Measurements from ENCODE around the gene PECR. TPM values are rescaled to one million over a fixed set of nuclear protein-coding genes. Genes with fewer than 3 reads are reported as not detected.
A peak's percentile ranks its signal among the peaks of the same experiment; 100 is the strongest.

PECR gene
- total RNA-seq, 1 donor from 2014 or later: 21.2 TPM

GRCh38 chr2:216118474-216118873 lies 36.9 kb upstream of the PECR start:
- H3K4me1 ChIP-seq: peaks cover 66% of the 10 kb centered on the region
- peaks cover 45% of the 10 kb centered on the region for H3K36me3 Mint-ChIP-seq
- peaks cover 60% of the 10 kb centered on the region for H3K4me1 Mint-ChIP-seq
- peaks cover 90% of the 10 kb centered on the region for H3K79me2 ChIP-seq (ENCODE audit: low read depth)
- TF ChIP-seq EZH2phosphoT487 (IDR thresholded peaks at IDR 0.05) (no peak), EZH2 (IDR thresholded peaks at IDR 0.05) (no peak), CTCF (IDR thresholded peaks at IDR 0.05) (no peak)
- peaks cover 38% of the 10 kb centered on the region for H3K36me3 ChIP-seq
- DNase-seq (ENCODE audit: low spot score): no peak
- no peak overlapping the region for H2AFZ ChIP-seq (replicated peaks)
- H3K27ac Mint-ChIP-seq: peak overlapping the region; percentile 43
- H3K9me3 Mint-ChIP-seq: no peaks in the 10 kb centered on the region
- H3K27me3 Mint-ChIP-seq (ENCODE audit: insufficient read depth, low read depth): peaks cover 5% of the 10 kb centered on the region
- peak overlapping the region; percentile 74 for H3K4me2 ChIP-seq
- H3K27me3 ChIP-seq: no peaks in the 10 kb centered on the region
- peak overlapping the region; percentile 92 for H3K27ac ChIP-seq
- H3F3A ChIP-seq (ENCODE audit: low read depth): peaks cover 64% of the 10 kb centered on the region
- H3K9me3 ChIP-seq (ENCODE audit: low read depth): no peaks in the 10 kb centered on the region
- no peak overlapping the region for H3K9ac ChIP-seq
- no peak overlapping the region for H3K4me3 Mint-ChIP-seq
- H3K4me3 ChIP-seq: peak overlapping the region; percentile 33
- peaks cover 26% of the 10 kb centered on the region for H4K20me1 ChIP-seq (ENCODE audit: low read depth)

GRCh38 chr2:216117561-216118340 lies 36.1 kb upstream of the PECR start:
- peak overlapping the region; percentile 92 for H3K27ac ChIP-seq
- H3K27ac Mint-ChIP-seq: peak overlapping the region; percentile 34
- no peak overlapping the region for H2AFZ ChIP-seq (replicated peaks)
- H3K4me3 Mint-ChIP-seq: no peak overlapping the region
- peaks cover 34% of the 10 kb centered on the region for H4K20me1 ChIP-seq (ENCODE audit: low read depth)
- peaks cover 67% of the 10 kb centered on the region for H3K4me1 Mint-ChIP-seq
- no peaks in the 10 kb centered on the region for H3K9me3 ChIP-seq (ENCODE audit: low read depth)
- peaks cover 67% of the 10 kb centered on the region for H3K4me1 ChIP-seq
- H3K9ac ChIP-seq: no peak overlapping the region
- H3K36me3 ChIP-seq: peaks cover 32% of the 10 kb centered on the region
- H3K27me3 Mint-ChIP-seq (ENCODE audit: insufficient read depth, low read depth): peaks cover 5% of the 10 kb centered on the region
- peaks cover 71% of the 10 kb centered on the region for H3F3A ChIP-seq (ENCODE audit: low read depth)
- peaks cover 49% of the 10 kb centered on the region for H3K36me3 Mint-ChIP-seq
- H3K4me2 ChIP-seq: peak overlapping the region; percentile 74
- H3K4me3 ChIP-seq: peak overlapping the region; percentile 8
- no peaks in the 10 kb centered on the region for H3K9me3 Mint-ChIP-seq
- no peaks in the 10 kb centered on the region for H3K27me3 ChIP-seq
- H3K79me2 ChIP-seq (ENCODE audit: low read depth): peaks cover 90% of the 10 kb centered on the region
- DNase-seq (ENCODE audit: low spot score): no peak
- TF ChIP-seq CTCF (IDR thresholded peaks at IDR 0.05) (no peak), EZH2phosphoT487 (IDR thresholded peaks at IDR 0.05) (no peak), EZH2 (IDR thresholded peaks at IDR 0.05) (no peak)

GRCh38 chr2:216116418-216116817 lies 34.8 kb upstream of the PECR start:
- Mint-ChIP-seq H3K27ac (peak overlapping the region; percentile 64), H3K4me1 (peaks cover 75% of the 10 kb centered on the region), H3K4me3 (peak overlapping the region; percentile 31), H3K36me3 (peaks cover 43% of the 10 kb centered on the region), H3K27me3 (ENCODE audit: insufficient read depth, low read depth) (peaks cover 5% of the 10 kb centered on the region), H3K9me3 (no peaks in the 10 kb centered on the region)
- Histone ChIP-seq H3K79me2 (ENCODE audit: low read depth) (peaks cover 90% of the 10 kb centered on the region), H3K4me1 (peaks cover 80% of the 10 kb centered on the region), H3K27ac (peak overlapping the region; percentile 92), H3K27me3 (no peaks in the 10 kb centered on the region), H3K9me3 (ENCODE audit: low read depth) (no peaks in the 10 kb centered on the region), H3K36me3 (peaks cover 31% of the 10 kb centered on the region), H3K4me3 (peak overlapping the region; percentile 37), H3K4me2 (peak overlapping the region; percentile 70), H3F3A (ENCODE audit: low read depth) (peaks cover 78% of the 10 kb centered on the region), H2AFZ (replicated peaks) (no peak overlapping the region), H4K20me1 (ENCODE audit: low read depth) (peaks cover 46% of the 10 kb centered on the region), H3K9ac (no peak overlapping the region)
- no peak for DNase-seq (ENCODE audit: low spot score)
- TF ChIP-seq EZH2phosphoT487 (IDR thresholded peaks at IDR 0.05) (no peak), CTCF (IDR thresholded peaks at IDR 0.05) (no peak), EZH2 (IDR thresholded peaks at IDR 0.05) (no peak)

All from neural progenitor cell (in vitro differentiated cells).